H9 (cell line): Measurements from ENCODE around the gene ZBTB25. TPM values are rescaled to one million over a fixed set of nuclear protein-coding genes. Genes with fewer than 3 reads are reported as not detected.
A peak's percentile ranks its signal among the peaks of the same experiment; 100 is the strongest.

ENCODE experiments used
- DNase-seq: peaks from one replicate; pipeline ENCODE4 v3.0.0-alpha.2; 2017
- H2AFZ ChIP-seq: one replicate; pipeline ENCODE4 v1.6.1; 2013; ENCODE audit warnings: mild to moderate bottlenecking, low read length, control low read depth, moderate library complexity
- H2AK5ac ChIP-seq: 2 replicates; pipeline ENCODE4 v1.6.1; 2013; ENCODE audit warnings: low read length, control low read depth, mixed read lengths; ENCODE audit not compliant: insufficient read length
- H2BK120ac ChIP-seq: one replicate; pipeline ENCODE4 v1.6.1; 2013; ENCODE audit warnings: low read depth, mild to moderate bottlenecking, low read length, control low read depth, inconsistent platforms; ENCODE audit not compliant: poor library complexity, severe bottlenecking
- H2BK12ac ChIP-seq: 2 replicates; pipeline ENCODE4 v1.6.1; 2013; ENCODE audit warnings: low read length, control low read depth, mixed read lengths, low read depth; ENCODE audit not compliant: insufficient read length
- H2BK15ac ChIP-seq: 2 replicates; pipeline ENCODE4 v1.6.1; 2013; ENCODE audit warnings: low read depth, low read length, control low read depth
- H2BK20ac ChIP-seq: one replicate; pipeline ENCODE4 v1.6.1; 2013; ENCODE audit warnings: low read depth, mild to moderate bottlenecking, low read length, control low read depth, inconsistent platforms; ENCODE audit not compliant: poor library complexity, severe bottlenecking
- H2BK5ac ChIP-seq: 2 replicates; pipeline ENCODE4 v1.6.1; 2013; ENCODE audit warnings: low read length, control low read depth, mixed read lengths; ENCODE audit not compliant: insufficient read length
- H3K14ac ChIP-seq: 2 replicates; pipeline ENCODE4 v1.6.1; 2013; ENCODE audit warnings: low read length, control low read depth; ENCODE audit not compliant: insufficient read depth
- H3K18ac ChIP-seq: 2 replicates; pipeline ENCODE4 v1.6.1; 2013; ENCODE audit warnings: low read depth, mild to moderate bottlenecking, mixed read lengths, low read length, control low read depth; ENCODE audit not compliant: insufficient read length
- H3K23ac ChIP-seq: 2 replicates; pipeline ENCODE4 v1.6.1; 2013; ENCODE audit warnings: low read length, control low read depth, mixed read lengths, low read depth; ENCODE audit not compliant: insufficient read length
- H3K23me2 ChIP-seq: 2 replicates; pipeline ENCODE4 v1.6.1; 2013; ENCODE audit warnings: low read depth, mild to moderate bottlenecking, mixed read lengths, low read length, control low read depth; ENCODE audit not compliant: insufficient read length, poor library complexity, severe bottlenecking
- H3K27ac ChIP-seq: 2 replicates; pipeline ENCODE4 v1.5.1; 2013; ENCODE audit warnings: low read length, control low read depth, mixed read lengths, low read depth; ENCODE audit not compliant: insufficient read length
- H3K27me3 ChIP-seq: 2 replicates; pipeline ENCODE4 v1.6.1; 2013; ENCODE audit warnings: low read length, control low read depth, inconsistent platforms; ENCODE audit not compliant: insufficient read depth
- H3K4ac ChIP-seq: 2 replicates; pipeline ENCODE4 v1.6.1; 2013; ENCODE audit warnings: low read depth, mild to moderate bottlenecking, control low read depth, inconsistent platforms, low read length, moderate library complexity
- H3K4me1 ChIP-seq: 2 replicates; pipeline ENCODE4 v1.6.1; 2013; ENCODE audit warnings: low read length, control low read depth, inconsistent platforms; ENCODE audit not compliant: insufficient read depth
- H3K4me2 ChIP-seq: 2 replicates; pipeline ENCODE4 v1.6.1; 2013; ENCODE audit warnings: low read length, control low read depth, mixed read lengths; ENCODE audit not compliant: insufficient read length, insufficient read depth
- H3K56ac ChIP-seq: 2 replicates; pipeline ENCODE4 v1.6.1; 2013; ENCODE audit warnings: low read depth, mild to moderate bottlenecking, mixed read lengths, low read length, control low read depth; ENCODE audit not compliant: insufficient read length
- H3K79me1 ChIP-seq: 2 replicates; pipeline ENCODE4 v1.6.1; 2013; ENCODE audit warnings: low read depth, mild to moderate bottlenecking, moderate library complexity, low read length, control low read depth, inconsistent platforms; ENCODE audit not compliant: insufficient read depth, poor library complexity, severe bottlenecking
- H3K79me2 ChIP-seq: 2 replicates; pipeline ENCODE4 v1.6.1; 2013; ENCODE audit warnings: low read length, control low read depth, inconsistent platforms; ENCODE audit not compliant: insufficient read depth
- H3K9ac ChIP-seq: 2 replicates; pipeline ENCODE4 v1.6.1; 2013; ENCODE audit warnings: low read length, control low read depth, mixed read lengths; ENCODE audit not compliant: insufficient read length; ENCODE audit errors: extremely low read depth
- H3K9me3 ChIP-seq: one replicate; pipeline ENCODE4 v1.6.1; 2013; ENCODE audit warnings: low read depth, low read length, inconsistent platforms; ENCODE audit not compliant: control insufficient read depth
- H3T11ph ChIP-seq: one replicate; pipeline ENCODE4 v1.6.1; 2013; ENCODE audit warnings: mild to moderate bottlenecking, low read length, control low read depth, inconsistent platforms
- H4K20me1 ChIP-seq: one replicate; pipeline ENCODE4 v1.6.1; 2013; ENCODE audit not compliant: control insufficient read depth, insufficient read length, insufficient read depth
- H4K5ac ChIP-seq: 2 replicates; pipeline ENCODE4 v1.6.1; 2013; ENCODE audit warnings: low read depth, mild to moderate bottlenecking, mixed read lengths, low read length, control low read depth; ENCODE audit not compliant: insufficient read length
- H4K8ac ChIP-seq: replicated peaks from 2 replicates; pipeline ENCODE4 v1.6.1; 2013; ENCODE audit warnings: low read length, control low read depth, mixed read lengths, low read depth; ENCODE audit not compliant: insufficient read length
- H4K91ac ChIP-seq: 2 replicates; pipeline ENCODE4 v1.6.1; 2013; ENCODE audit warnings: low read depth, mild to moderate bottlenecking, moderate library complexity, mixed read lengths, low read length, control low read depth; ENCODE audit not compliant: insufficient read length
- H3K27ac Mint-ChIP-seq, 3 experiments: 2 replicates in 2 of 3; 3 replicates in 1 of 3; pipeline ENCODE4 v1.8.0; 2020 to 2021; ENCODE audit warnings: mixed read lengths in 3 of 3, mild to moderate bottlenecking in 1 of 3, moderate library complexity in 1 of 3
- H3K27me3 Mint-ChIP-seq: 2 replicates; pipeline ENCODE4 v1.8.0; 2021; ENCODE audit warnings: low read depth, mild to moderate bottlenecking, moderate library complexity, mixed read lengths
- H3K36me3 Mint-ChIP-seq, 3 experiments: 2 replicates in 2 of 3; 3 replicates in 1 of 3; pipeline ENCODE4 v1.8.0; 2020 to 2021; ENCODE audit warnings: low read depth in 3 of 3, mixed read lengths in 3 of 3; ENCODE audit not compliant: insufficient read depth in 1 of 3
- H3K4me1 Mint-ChIP-seq, 2 experiments: 2 replicates each; pipeline ENCODE4 v1.8.0; 2020; ENCODE audit warnings: mixed read lengths in 2 of 2
- H3K4me3 Mint-ChIP-seq, 2 experiments: 2 replicates in 1 of 2; 3 replicates in 1 of 2; pipeline ENCODE4 v1.8.0; 2020 to 2021; ENCODE audit warnings: mild to moderate bottlenecking in 2 of 2, mixed read lengths in 2 of 2, moderate library complexity in 1 of 2
- H3K9me3 Mint-ChIP-seq, 2 experiments: 2 replicates in 1 of 2; 3 replicates in 1 of 2; pipeline ENCODE4 v1.8.0; 2020; ENCODE audit warnings: mild to moderate bottlenecking in 2 of 2, mixed read lengths in 2 of 2, moderate library complexity in 1 of 2
- WGBS: extraction: QIAGEN DNeasy Blood & Tissue Kit; methylation state at CpG from one replicate; pipeline ENCODE4 v1.1.7; 2013; ENCODE audit warnings: missing lambda C conversion rate, low lambda C conversion rate, mixed read lengths; ENCODE audit not compliant: insufficient read length; ENCODE audit errors: extremely low coverage; 5-methylcytosine and 5-hydroxymethylcytosine counted together
- total RNA-seq: library from RNA; stranded (reverse); gene quantifications from 2 replicates; pipeline ENCODE4 v1.2.1, GENCODE V29; 2021
- TF ChIP-seq, protein P1 (sequence below): fragments of 200-600 bp; sonication (generic); conservative IDR thresholded peaks from 3 replicates; pipeline ENCODE4 v1.8.0; 2021; ENCODE audit warnings: antibody characterized with exemption, mild to moderate bottlenecking

Gene ZBTB25
- total RNA-seq, 1 experiment from 2014 or later = 8.2 TPM

DNA sequence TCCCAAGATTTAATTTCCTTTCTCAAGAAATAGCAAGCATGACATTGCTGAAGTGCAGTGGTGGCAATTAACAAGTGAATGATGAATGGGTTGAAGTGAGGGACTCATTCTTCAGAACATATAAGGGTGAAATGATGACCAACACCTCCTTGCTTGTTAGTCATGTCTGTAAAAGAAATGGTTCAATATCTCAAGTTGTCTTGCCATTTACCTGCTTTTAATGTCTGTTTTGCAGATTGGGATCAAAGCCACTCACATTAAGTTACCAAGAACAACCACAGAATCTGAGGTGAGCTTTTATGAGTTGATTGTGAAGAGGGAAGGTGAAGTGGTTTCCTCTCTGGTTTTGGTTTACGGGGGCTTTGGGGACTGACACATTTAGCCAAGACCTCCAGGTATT is 91.4 kb downstream of the ZBTB25 start:
- H3K4me2 ChIP-seq = no peak overlapping the region
- H3K9me3 Mint-ChIP-seq = no peaks in the 10 kb centered on the region
- H2BK5ac ChIP-seq = no peak overlapping the region
- H3K27me3 Mint-ChIP-seq = no peaks in the 10 kb centered on the region
- H3K4me1 ChIP-seq = no peaks in the 10 kb centered on the region
- H3K4me3 Mint-ChIP-seq = no peak overlapping the region
- H3K4ac ChIP-seq = no peak overlapping the region
- H3K27ac Mint-ChIP-seq = peak overlapping the region in 1 of 3 experiments; percentile 20; a peak in 1 of 7 replicates
- no peak overlapping the region for H3K23ac ChIP-seq
- no peak overlapping the region for H3T11ph ChIP-seq
- WGBS = no CpG with 5 or more reads among the region's 1 CpG
- no peak overlapping the region for H4K8ac ChIP-seq
- H3K9me3 ChIP-seq = no peaks in the 10 kb centered on the region
- peaks cover 25 to 76% (median 52%) of the 10 kb centered on the region in 3 experiments; a peak in 6 of 7 replicates for H3K36me3 Mint-ChIP-seq
- H3K27ac ChIP-seq = no peak overlapping the region
- no peaks in the 10 kb centered on the region for H3K79me2 ChIP-seq
- no peaks in the 10 kb centered on the region for H4K20me1 ChIP-seq
- H2BK120ac ChIP-seq = no peak overlapping the region
- H3K79me1 ChIP-seq = no peaks in the 10 kb centered on the region
- TF ChIP-seq, protein P1, sequence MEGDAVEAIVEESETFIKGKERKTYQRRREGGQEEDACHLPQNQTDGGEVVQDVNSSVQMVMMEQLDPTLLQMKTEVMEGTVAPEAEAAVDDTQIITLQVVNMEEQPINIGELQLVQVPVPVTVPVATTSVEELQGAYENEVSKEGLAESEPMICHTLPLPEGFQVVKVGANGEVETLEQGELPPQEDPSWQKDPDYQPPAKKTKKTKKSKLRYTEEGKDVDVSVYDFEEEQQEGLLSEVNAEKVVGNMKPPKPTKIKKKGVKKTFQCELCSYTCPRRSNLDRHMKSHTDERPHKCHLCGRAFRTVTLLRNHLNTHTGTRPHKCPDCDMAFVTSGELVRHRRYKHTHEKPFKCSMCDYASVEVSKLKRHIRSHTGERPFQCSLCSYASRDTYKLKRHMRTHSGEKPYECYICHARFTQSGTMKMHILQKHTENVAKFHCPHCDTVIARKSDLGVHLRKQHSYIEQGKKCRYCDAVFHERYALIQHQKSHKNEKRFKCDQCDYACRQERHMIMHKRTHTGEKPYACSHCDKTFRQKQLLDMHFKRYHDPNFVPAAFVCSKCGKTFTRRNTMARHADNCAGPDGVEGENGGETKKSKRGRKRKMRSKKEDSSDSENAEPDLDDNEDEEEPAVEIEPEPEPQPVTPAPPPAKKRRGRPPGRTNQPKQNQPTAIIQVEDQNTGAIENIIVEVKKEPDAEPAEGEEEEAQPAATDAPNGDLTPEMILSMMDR = no peak
- H2BK15ac ChIP-seq = no peak overlapping the region
- no peaks in the 10 kb centered on the region for H3K27me3 ChIP-seq
- no peak overlapping the region for H4K5ac ChIP-seq
- H2BK12ac ChIP-seq = no peak overlapping the region
- H3K56ac ChIP-seq = no peak overlapping the region
- no peak overlapping the region for H2AFZ ChIP-seq
- DNase-seq = no peak
- H3K14ac ChIP-seq = no peak overlapping the region
- no peak overlapping the region for H3K9ac ChIP-seq
- no peak overlapping the region for H2AK5ac ChIP-seq
- H3K23me2 ChIP-seq = no peaks in the 10 kb centered on the region
- no peak overlapping the region for H2BK20ac ChIP-seq
- H3K4me1 Mint-ChIP-seq = peaks cover 9 to 12% of the 10 kb centered on the region in 2 experiments; a peak in 3 of 4 replicates
- H4K91ac ChIP-seq = no peak overlapping the region
- H3K18ac ChIP-seq = no peak overlapping the region
